HepG2 (cell line): ENCODE data around the gene SEPTIN2. TPM values are rescaled to one million over a fixed set of nuclear protein-coding genes. Genes with fewer than 3 reads are reported as not detected.

Experiments used
- EP300 ChIP-seq, 3 experiments: sonication (generic) in 1 of 3; formaldehyde crosslinking in 1 of 3; IDR thresholded peaks; 2 replicates each; pipeline versions ENCODE4 v1.5.1 to v1.6.1; 2011 to 2020; ENCODE audit warnings: low read depth in 2 of 3, low read length in 2 of 3, borderline replicate concordance in 1 of 3, improper control_type of control experiment in 1 of 3, mild to moderate bottlenecking in 1 of 3, missing genetic modification reagents in 1 of 3, moderate library complexity in 1 of 3
- FOXP1 ChIP-seq, 2 experiments: fragments of 450-650 bp in 1 of 2; IDR thresholded peaks; 2 replicates each; pipeline ENCODE4 v1.6.1; 2017 to 2018; ENCODE audit warnings: antibody characterized with exemption in 1 of 2
- HMG20A ChIP-seq: IDR thresholded peaks from 2 replicates; pipeline ENCODE4 v1.6.1; 2016; ENCODE audit warnings: borderline replicate concordance
- HNRNPUL1 ChIP-seq: fragments of 200-400 bp; formaldehyde crosslinking; IDR thresholded peaks from 2 replicates; pipeline ENCODE4 v1.6.1; 2017; ENCODE audit warnings: low read depth, mild to moderate bottlenecking, low read length, moderate library complexity
- KLF16 ChIP-seq, 2 experiments: sonication (generic) in 1 of 2; formaldehyde crosslinking in 1 of 2; IDR thresholded peaks; 2 replicates each; pipeline versions ENCODE4 v1.6.1 to v1.8.0; 2016 to 2023; ENCODE audit warnings: missing genetic modification reagents in 2 of 2, missing compliant biosample characterization in 1 of 2
- MIXL1 ChIP-seq: IDR thresholded peaks from 2 replicates; pipeline ENCODE4 v1.6.1; 2016
- NAIF1 ChIP-seq: sonication (generic); formaldehyde crosslinking; IDR thresholded peaks from 2 replicates; pipeline ENCODE4 v1.5.0; 2020; ENCODE audit warnings: mild to moderate bottlenecking, missing genetic modification reagents, borderline replicate concordance
- NCOA1 ChIP-seq: sonication (generic); formaldehyde crosslinking; IDR thresholded peaks from 2 replicates; pipeline ENCODE4 v1.9.0; 2021; ENCODE audit warnings: missing genetic modification reagents
- NCOA2 ChIP-seq: sonication (generic); formaldehyde crosslinking; IDR thresholded peaks from 2 replicates; pipeline ENCODE4 v1.8.0; 2022; ENCODE audit warnings: inconsistent platforms
- REST ChIP-seq, 2 experiments: IDR thresholded peaks; 2 replicates each; pipeline ENCODE4 v1.6.1; 2011 to 2012; ENCODE audit warnings: low read length in 2 of 2, borderline replicate concordance in 1 of 2, low read depth in 1 of 2, mild to moderate bottlenecking in 1 of 2, moderate library complexity in 1 of 2
- SMAD1 ChIP-seq: sonication (generic); formaldehyde crosslinking; IDR thresholded peaks from 2 replicates; pipeline ENCODE4 v1.4.0; 2020; ENCODE audit warnings: missing genetic modification reagents, low read depth, mild to moderate bottlenecking, borderline replicate concordance
- TBL1XR1 ChIP-seq: fragments of 150-350 bp; IDR thresholded peaks from 2 replicates; pipeline ENCODE4 v1.6.1; 2014; ENCODE audit warnings: borderline replicate concordance, low read length; ENCODE audit not compliant: partially characterized antibody
- THRA ChIP-seq: sonication (generic); formaldehyde crosslinking; IDR thresholded peaks from 2 replicates; pipeline ENCODE4 v1.4.0; 2020; ENCODE audit warnings: missing genetic modification reagents, borderline replicate concordance
- ZBTB43 ChIP-seq: sonication (generic); formaldehyde crosslinking; conservative IDR thresholded peaks from 2 replicates; pipeline ENCODE4 v1.4.0; 2020; ENCODE audit warnings: missing genetic modification reagents
- ZFP82 ChIP-seq: sonication (generic); formaldehyde crosslinking; IDR thresholded peaks from 2 replicates; pipeline ENCODE4 v1.5.1; 2020; ENCODE audit warnings: mild to moderate bottlenecking, missing genetic modification reagents, borderline replicate concordance
- ZNF124 ChIP-seq: sonication (generic); formaldehyde crosslinking; IDR thresholded peaks from 2 replicates; pipeline ENCODE4 v1.4.0; 2020; ENCODE audit warnings: missing genetic modification reagents
- ZNF292 ChIP-seq: sonication (generic); formaldehyde crosslinking; IDR thresholded peaks from 2 replicates; pipeline ENCODE4 v1.8.1; 2022; ENCODE audit warnings: mild to moderate bottlenecking, low read depth, missing genetic modification reagents, borderline replicate concordance
- polyA plus RNA-seq, 8 experiments: library from polyadenylated mRNA; depleted of rRNA in 3 of 8; stranded (reverse) in 7 of 8; unstranded in 1 of 8; fragments of >200 nt; fragmentation: Illumina TruSeq in 4 of 8; extraction: Trizol in 4 of 8; gene quantifications; 2 replicates each; pipeline versions ENCODE4 v1.2.1 to v1.2.3, GENCODE V29; 2011 to 2016; ENCODE audit warnings: low read depth in 4 of 8, missing spikeins in 1 of 8, mixed read lengths in 1 of 8; ENCODE audit not compliant: insufficient read depth in 1 of 8
- total RNA-seq, 5 experiments: library from RNA; depleted of rRNA; stranded (reverse); fragments of >200 nt; fragmentation: Illumina TruSeq; extraction: Trizol; gene quantifications; 2 replicates each; pipeline ENCODE4 v1.2.3, GENCODE V29; 2016; ENCODE audit warnings: low read depth in 1 of 5
- TF ChIP-seq, protein P1 (sequence below): sonication (generic); formaldehyde crosslinking; IDR thresholded peaks from 2 replicates; pipeline ENCODE4 v1.4.0; 2020; ENCODE audit warnings: missing genetic modification reagents

Gene SEPTIN2
- total and polyA plus RNA-seq, 2 of the 13 experiments (the other 11 are each of a cell fraction or from before 2014, with no cell fraction given), result 493 to 733 TPM

- TF ChIP-seq REST (IDR thresholded peaks at IDR 0.05; ENCODE audit: borderline replicate concordance in 1 of 2, low read depth in 1 of 2, low read length in 2 of 2), result 0 out of 4 replicates have a peak, but pooled peaks of 1 of the 2 experiments have one; percentile 15
- TF ChIP-seq NCOA1 (CRISPR knock-in tag), result 0 out of 2 replicates have a peak, but pooled peaks have one; percentile 24
- TF ChIP-seq HNRNPUL1, result peak; percentile 96
- TF ChIP-seq ZNF292, result no peak
- TF ChIP-seq KLF16 (CRISPR knock-in tag; IDR thresholded peaks at IDR 0.05), result peak in 1 of 2 experiments; percentile 22; a peak in 1 of 4 replicates
- peak; percentile 30; the same call in 1 of the 2 replicates for TF ChIP-seq NAIF1
- no peak for TF ChIP-seq ZNF124
- no peak for TF ChIP-seq ZBTB43
- TF ChIP-seq MIXL1 (CRISPR knock-in tag), result peak; percentile 77
- TF ChIP-seq SMAD1, result no peak
- peak in 1 of 2 experiments; percentile 71; a peak in 2 of 4 replicates for TF ChIP-seq EP300 (IDR thresholded peaks at IDR 0.05; ENCODE audit: low read depth in 2 of 2, low read length in 2 of 2)
- no peak for TF ChIP-seq EP300 (CRISPR knock-in tag; IDR thresholded peaks at IDR 0.05; ENCODE audit: borderline replicate concordance)
- peak; percentile 58; the same call in 1 of the 2 replicates for TF ChIP-seq ZFP82 (CRISPR knock-in tag)
- TF ChIP-seq FOXP1 (IDR thresholded peaks at IDR 0.05), result 0 out of 2 replicates have a peak, but pooled peaks have one; percentile 16
- peak; percentile 91 for TF ChIP-seq FOXP1 (CRISPR knock-in tag; IDR thresholded peaks at IDR 0.05)
- TF ChIP-seq NCOA2 (CRISPR knock-in tag), result peak; percentile 59; the same call in 1 of the 2 replicates
- TF ChIP-seq TBL1XR1, result peak; percentile 51
- TF ChIP-seq THRA (CRISPR knock-in tag), result peak; percentile 69; the same call in 1 of the 2 replicates
- TF ChIP-seq HMG20A, result peak; percentile 41; the same call in 1 of the 2 replicates
- TF ChIP-seq, protein P1, sequence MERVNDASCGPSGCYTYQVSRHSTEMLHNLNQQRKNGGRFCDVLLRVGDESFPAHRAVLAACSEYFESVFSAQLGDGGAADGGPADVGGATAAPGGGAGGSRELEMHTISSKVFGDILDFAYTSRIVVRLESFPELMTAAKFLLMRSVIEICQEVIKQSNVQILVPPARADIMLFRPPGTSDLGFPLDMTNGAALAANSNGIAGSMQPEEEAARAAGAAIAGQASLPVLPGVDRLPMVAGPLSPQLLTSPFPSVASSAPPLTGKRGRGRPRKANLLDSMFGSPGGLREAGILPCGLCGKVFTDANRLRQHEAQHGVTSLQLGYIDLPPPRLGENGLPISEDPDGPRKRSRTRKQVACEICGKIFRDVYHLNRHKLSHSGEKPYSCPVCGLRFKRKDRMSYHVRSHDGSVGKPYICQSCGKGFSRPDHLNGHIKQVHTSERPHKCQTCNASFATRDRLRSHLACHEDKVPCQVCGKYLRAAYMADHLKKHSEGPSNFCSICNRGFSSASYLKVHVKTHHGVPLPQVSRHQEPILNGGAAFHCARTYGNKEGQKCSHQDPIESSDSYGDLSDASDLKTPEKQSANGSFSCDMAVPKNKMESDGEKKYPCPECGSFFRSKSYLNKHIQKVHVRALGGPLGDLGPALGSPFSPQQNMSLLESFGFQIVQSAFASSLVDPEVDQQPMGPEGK, result peak; percentile 18; the same call in 1 of the 2 replicates
Observed at GRCh38 chr2:241351640-241352031, 35.9 kb downstream of the SEPTIN2 start (continued).
